HEK293 (cell line): ENCODE data around the gene CEBPE.

Source experiments
- GLIS1 ChIP-seq: fragments of 450-650 bp; formaldehyde crosslinking; IDR thresholded peaks from 2 replicates; pipeline ENCODE4 v1.5.1; 2016; ENCODE audit warnings: missing biosample characterization, missing genetic modification characterization
- IKZF3 ChIP-seq: fragments of 450-650 bp; IDR thresholded peaks from 2 replicates; pipeline ENCODE4 v1.5.0; 2018; ENCODE audit warnings: missing biosample characterization, mild to moderate bottlenecking, missing genetic modification characterization, moderate library complexity
- KLF17 ChIP-seq: fragments of 450-650 bp; formaldehyde crosslinking; IDR thresholded peaks from 2 replicates; pipeline ENCODE4 v1.5.1; 2016; ENCODE audit warnings: missing biosample characterization, missing genetic modification characterization
- KLF7 ChIP-seq: fragments of 450-650 bp; formaldehyde crosslinking; IDR thresholded peaks from 2 replicates; pipeline ENCODE4 v1.5.1; 2016; ENCODE audit warnings: missing biosample characterization, missing genetic modification characterization, borderline replicate concordance
- KLF9 ChIP-seq: fragments of 450-650 bp; formaldehyde crosslinking; IDR thresholded peaks from 2 replicates; pipeline ENCODE4 v1.5.1; 2016; ENCODE audit warnings: missing biosample characterization, missing genetic modification characterization, low read depth
- MYNN ChIP-seq: fragments of 450-650 bp; formaldehyde crosslinking; IDR thresholded peaks from 2 replicates; pipeline ENCODE4 v1.5.1; 2016; ENCODE audit warnings: missing biosample characterization, missing genetic modification characterization, borderline replicate concordance
- REST ChIP-seq: fragments of 450-650 bp; formaldehyde crosslinking; IDR thresholded peaks from 2 replicates; pipeline ENCODE4 v1.5.1; 2016; ENCODE audit warnings: missing biosample characterization, missing genetic modification characterization
- SP3 ChIP-seq: fragments of 450-650 bp; formaldehyde crosslinking; IDR thresholded peaks from 2 replicates; pipeline ENCODE4 v1.5.1; 2016; ENCODE audit warnings: missing biosample characterization, missing genetic modification characterization
- SP7 ChIP-seq: fragments of 450-650 bp; formaldehyde crosslinking; IDR thresholded peaks from 2 replicates; pipeline ENCODE4 v1.5.1; 2016; ENCODE audit warnings: missing biosample characterization, missing genetic modification characterization
- ZBTB20 ChIP-seq: fragments of 450-650 bp; formaldehyde crosslinking; IDR thresholded peaks from 2 replicates; pipeline ENCODE4 v1.5.1; 2016; ENCODE audit warnings: missing biosample characterization, missing genetic modification characterization
- ZIC2 ChIP-seq: fragments of 450-650 bp; formaldehyde crosslinking; IDR thresholded peaks from 2 replicates; pipeline ENCODE4 v1.5.1; 2016; ENCODE audit warnings: missing biosample characterization, missing genetic modification characterization
- ZNF10 ChIP-seq: fragments of 450-650 bp; formaldehyde crosslinking; IDR thresholded peaks from 2 replicates; pipeline ENCODE4 v1.5.1; 2017; ENCODE audit warnings: missing biosample characterization, missing genetic modification characterization
- ZNF112 ChIP-seq: fragments of 450-650 bp; formaldehyde crosslinking; IDR thresholded peaks from 2 replicates; pipeline ENCODE4 v1.5.0; 2017; ENCODE audit warnings: missing biosample characterization, missing genetic modification characterization
- ZNF114 ChIP-seq: fragments of 450-650 bp; formaldehyde crosslinking; IDR thresholded peaks from 2 replicates; pipeline ENCODE4 v1.5.0; 2017; ENCODE audit warnings: missing biosample characterization, missing genetic modification characterization
- ZNF274 ChIP-seq, 2 experiments: fragments of 200-500 bp in 1 of 2; fragments of 450-650 bp in 1 of 2; sonication (Bioruptor generic) in 1 of 2; formaldehyde crosslinking in 1 of 2; IDR thresholded peaks; 2 replicates each; pipeline versions ENCODE4 v1.5.1 to v1.6.1; 2014 to 2016; ENCODE audit warnings: borderline replicate concordance in 1 of 2, inconsistent platforms in 1 of 2, low read length in 1 of 2, missing biosample characterization in 1 of 2, missing genetic modification characterization in 1 of 2
- ZNF280C ChIP-seq: fragments of 450-650 bp; formaldehyde crosslinking; IDR thresholded peaks from 2 replicates; pipeline ENCODE4 v1.5.1; 2016; ENCODE audit warnings: missing biosample characterization, missing genetic modification characterization
- ZNF311 ChIP-seq: fragments of 450-650 bp; formaldehyde crosslinking; IDR thresholded peaks from 2 replicates; pipeline ENCODE4 v1.5.1; 2017; ENCODE audit warnings: missing biosample characterization, missing genetic modification characterization, borderline replicate concordance
- ZNF335 ChIP-seq: fragments of 450-650 bp; formaldehyde crosslinking; conservative IDR thresholded peaks from 2 replicates; pipeline ENCODE4 v1.5.1; 2016; ENCODE audit warnings: missing biosample characterization, missing genetic modification characterization
- ZNF341 ChIP-seq: fragments of 450-650 bp; formaldehyde crosslinking; IDR thresholded peaks from 2 replicates; pipeline ENCODE4; 2016; ENCODE audit warnings: low read depth, missing biosample characterization, missing genetic modification characterization
- ZNF398 ChIP-seq: fragments of 450-650 bp; formaldehyde crosslinking; IDR thresholded peaks from 2 replicates; pipeline ENCODE4 v1.5.1; 2017; ENCODE audit warnings: missing biosample characterization, missing genetic modification characterization
- ZNF423 ChIP-seq: fragments of 450-650 bp; formaldehyde crosslinking; IDR thresholded peaks from 2 replicates; pipeline ENCODE4 v1.5.1; 2016; ENCODE audit warnings: missing biosample characterization, missing genetic modification characterization
- ZNF548 ChIP-seq: fragments of 450-650 bp; formaldehyde crosslinking; IDR thresholded peaks from 2 replicates; pipeline ENCODE4 v1.5.1; 2016; ENCODE audit warnings: missing biosample characterization, missing genetic modification characterization
- ZNF555 ChIP-seq: fragments of 450-650 bp; formaldehyde crosslinking; conservative IDR thresholded peaks from 2 replicates; pipeline ENCODE4 v1.5.1; 2017; ENCODE audit warnings: missing biosample characterization, mild to moderate bottlenecking, missing genetic modification characterization, inconsistent platforms
- ZNF600 ChIP-seq: fragments of 450-650 bp; formaldehyde crosslinking; IDR thresholded peaks from 2 replicates; pipeline ENCODE4 v1.5.1; 2016; ENCODE audit warnings: missing biosample characterization, missing genetic modification characterization
- ZNF645 ChIP-seq: fragments of 450-650 bp; formaldehyde crosslinking; IDR thresholded peaks from 2 replicates; pipeline ENCODE4; 2016; ENCODE audit warnings: missing biosample characterization, missing genetic modification characterization
- ZNF776 ChIP-seq: fragments of 450-650 bp; formaldehyde crosslinking; IDR thresholded peaks from 2 replicates; pipeline ENCODE4 v1.5.0; 2017; ENCODE audit warnings: missing biosample characterization, missing genetic modification characterization, borderline replicate concordance
- ZNF837 ChIP-seq: fragments of 450-650 bp; formaldehyde crosslinking; IDR thresholded peaks from 2 replicates; pipeline ENCODE4 v1.5.1; 2016; ENCODE audit warnings: missing biosample characterization, missing genetic modification characterization
- ZSCAN30 ChIP-seq: fragments of 450-650 bp; IDR thresholded peaks from 2 replicates; pipeline ENCODE4 v1.5.1; 2018; ENCODE audit warnings: missing biosample characterization, mild to moderate bottlenecking, missing genetic modification characterization, moderate library complexity

The CEBPE gene

GRCh38 chr14:23071244-23071920, 47.7 kb downstream of the CEBPE start (continued):
- TF ChIP-seq KLF17 (tag by site-specific recombination) (peak; percentile 55; the same call in 1 of the 2 replicates), IKZF3 (tag by site-specific recombination) (peak; percentile 94), ZNF548 (tag by site-specific recombination) (no peak), MYNN (no peak), KLF9 (peak; percentile 43; the same call in 1 of the 2 replicates), GLIS1 (tag by site-specific recombination) (peak; percentile 100), ZNF10 (tag by site-specific recombination) (peak; percentile 100), ZNF335 (peak; percentile 25; the same call in 1 of the 2 replicates), KLF7 (tag by site-specific recombination) (peak; percentile 27; the same call in 1 of the 2 replicates), ZNF423 (peak; percentile 95), SP3 (peak; percentile 82), ZNF398 (tag by site-specific recombination) (peak; percentile 95), REST (peak; percentile 24; the same call in 1 of the 2 replicates), ZNF555 (tag by site-specific recombination) (no peak), ZIC2 (tag by site-specific recombination) (peak; percentile 92), ZSCAN30 (tag by site-specific recombination) (peak; percentile 100), ZNF280C (tag by site-specific recombination) (no peak), ZNF341 (tag by site-specific recombination) (peak; percentile 14; the same call in 1 of the 2 replicates), ZBTB20 (tag by site-specific recombination) (peak; percentile 25), ZNF274 (IDR thresholded peaks at IDR 0.05; ENCODE audit: low read length) (no peak), ZNF274 (tag by site-specific recombination; IDR thresholded peaks at IDR 0.05; ENCODE audit: borderline replicate concordance) (no peak), ZNF776 (tag by site-specific recombination) (no peak), SP7 (tag by site-specific recombination) (peak; percentile 71), ZNF600 (tag by site-specific recombination) (no peak), ZNF645 (no peak), ZNF311 (tag by site-specific recombination) (no peak), ZNF112 (tag by site-specific recombination) (no peak), ZNF114 (no peak), ZNF837 (tag by site-specific recombination) (no peak)
